ENCODE results near the gene POU2AF3. TPM values are rescaled to one million over a fixed set of nuclear protein-coding genes. Genes with fewer than 3 reads are reported as not detected.
"Not testable (repeated sequence)": the region's sequence is repeated elsewhere in the genome, so short reads cannot be mapped to it uniquely, and the experiment has no call there.

POU2AF3 gene, protein sequence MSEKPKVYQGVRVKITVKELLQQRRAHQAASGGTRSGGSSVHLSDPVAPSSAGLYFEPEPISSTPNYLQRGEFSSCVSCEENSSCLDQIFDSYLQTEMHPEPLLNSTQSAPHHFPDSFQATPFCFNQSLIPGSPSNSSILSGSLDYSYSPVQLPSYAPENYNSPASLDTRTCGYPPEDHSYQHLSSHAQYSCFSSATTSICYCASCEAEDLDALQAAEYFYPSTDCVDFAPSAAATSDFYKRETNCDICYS
- not detected for total RNA-seq

DNA sequence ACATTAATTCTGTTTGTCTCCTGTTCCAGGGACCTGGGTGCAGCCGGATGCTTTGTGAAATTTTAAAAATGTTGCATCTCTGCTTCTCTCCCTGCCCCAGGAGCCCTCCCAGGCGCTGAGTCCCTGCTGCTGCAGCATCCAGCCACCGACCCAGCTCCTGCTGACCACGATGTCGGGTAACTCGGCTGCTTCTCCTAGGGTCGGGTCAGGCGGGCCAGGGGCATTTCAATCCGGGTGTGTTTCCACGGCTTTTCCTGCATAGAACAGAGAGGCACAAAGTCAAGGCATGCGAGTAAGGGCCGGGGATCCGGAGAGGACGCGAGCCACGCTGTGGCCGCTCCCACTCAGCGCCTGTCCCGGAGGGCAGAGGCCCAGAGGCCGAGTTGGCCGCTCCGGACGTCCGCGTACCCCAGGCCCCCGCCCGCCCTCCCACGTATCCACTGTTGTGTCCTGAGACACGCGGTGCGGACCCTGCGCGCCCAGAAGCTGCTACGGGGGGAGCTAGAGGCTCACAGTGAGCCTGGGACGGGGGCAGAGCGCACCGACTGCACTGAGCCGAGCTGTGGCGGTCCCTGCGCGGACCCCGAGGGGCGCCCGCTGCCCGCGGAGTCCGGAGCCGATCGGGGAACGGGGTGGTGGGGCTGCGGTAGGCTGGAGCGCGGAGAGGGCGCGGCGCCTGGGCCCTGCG lies at the start of gene POU2AF3:
POU2AF3 (plus strand) TSS at position 134 of the 688 bp plus-strand sequence; CDS start at position 170, 36 bp downstream.
- DNase-seq = no peak
- Mint-ChIP-seq H3K4me3 (no peak within 1 kb of the TSS), H3K4me1 (no peaks in the 10 kb centered on the region), H3K27me3 (peaks cover 48% of the 10 kb centered on the region), H3K36me3 (no peaks in the 10 kb centered on the region), H3K27ac (no peak within 1 kb of the TSS), H3K9me3 (no peaks in the 10 kb centered on the region)

DNA sequence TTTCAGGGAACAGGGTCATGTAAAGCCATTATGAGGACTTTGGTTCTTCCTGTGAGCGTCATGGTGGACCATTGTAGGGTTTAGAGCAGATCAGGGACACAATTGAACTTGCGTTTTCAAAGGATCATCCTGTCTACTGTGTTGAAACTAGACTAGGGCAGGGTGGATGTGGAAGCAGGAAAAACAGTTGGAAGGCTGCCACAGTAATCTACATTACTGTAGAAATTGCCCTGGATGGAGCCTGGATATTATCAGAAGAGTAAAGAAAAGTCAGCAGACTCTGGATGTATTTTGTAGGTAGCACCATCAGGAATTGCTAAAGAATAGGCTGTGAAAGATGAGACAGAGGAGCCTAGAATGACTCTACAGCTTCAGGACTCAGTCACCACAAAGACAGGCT lies 47.4 kb upstream of the POU2AF3 start:
- Mint-ChIP-seq H3K4me1 (no peaks in the 10 kb centered on the region), H3K9me3 (no peaks in the 10 kb centered on the region), H3K4me3 (no peak overlapping the region), H3K27me3 (peaks cover 5% of the 10 kb centered on the region), H3K36me3 (no peaks in the 10 kb centered on the region), H3K27ac (no peak overlapping the region)
- no peak for DNase-seq

DNA sequence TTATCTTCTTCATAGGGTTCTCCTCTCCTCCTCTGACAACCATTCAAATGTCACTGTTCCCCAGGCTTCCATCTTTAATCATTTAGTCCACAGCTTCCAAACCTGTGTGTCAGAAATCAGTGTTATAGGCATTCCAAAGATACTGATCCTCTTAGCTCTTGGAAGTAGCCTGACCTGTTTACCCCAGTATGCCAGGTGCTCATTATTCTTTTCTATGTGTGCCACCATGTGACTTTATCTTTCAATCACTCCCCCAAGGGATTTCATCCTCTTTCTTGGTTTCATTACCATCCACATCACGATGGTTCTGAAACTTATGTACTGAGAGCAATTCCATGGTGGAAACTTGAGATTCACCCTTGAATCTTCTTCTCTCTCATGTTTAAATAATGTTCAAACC lies 45.2 kb upstream of the POU2AF3 start:
- Mint-ChIP-seq H3K4me3 (no peak overlapping the region), H3K36me3 (no peaks in the 10 kb centered on the region), H3K4me1 (no peaks in the 10 kb centered on the region), H3K9me3 (no peaks in the 10 kb centered on the region), H3K27me3 (no peaks in the 10 kb centered on the region), H3K27ac (no peak overlapping the region)
- no peak for DNase-seq

DNA sequence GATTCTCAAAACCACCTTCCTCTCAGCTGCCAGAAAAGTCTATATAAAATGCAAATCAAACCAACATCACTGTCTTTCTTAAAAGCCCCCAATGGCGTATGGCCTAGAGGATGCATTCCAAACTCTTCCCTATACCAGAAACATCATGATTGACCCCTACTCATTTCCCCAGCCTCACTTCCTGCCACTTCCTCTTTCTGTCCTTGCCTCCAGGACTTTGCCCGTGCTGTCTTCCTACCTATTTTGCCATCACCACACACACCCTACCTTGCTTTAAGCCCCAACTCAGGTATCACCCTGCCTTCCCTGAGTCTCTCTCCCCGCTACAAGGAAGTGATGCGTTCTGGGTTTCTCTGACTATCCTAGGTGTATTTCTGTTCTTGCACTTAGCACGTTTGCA lies 44.7 kb upstream of the POU2AF3 start:
- Mint-ChIP-seq H3K4me1 (no peaks in the 10 kb centered on the region), H3K4me3 (no peak overlapping the region), H3K27me3 (no peaks in the 10 kb centered on the region), H3K27ac (no peak overlapping the region), H3K9me3 (no peaks in the 10 kb centered on the region), H3K36me3 (no peaks in the 10 kb centered on the region)
- no peak for DNase-seq

DNA sequence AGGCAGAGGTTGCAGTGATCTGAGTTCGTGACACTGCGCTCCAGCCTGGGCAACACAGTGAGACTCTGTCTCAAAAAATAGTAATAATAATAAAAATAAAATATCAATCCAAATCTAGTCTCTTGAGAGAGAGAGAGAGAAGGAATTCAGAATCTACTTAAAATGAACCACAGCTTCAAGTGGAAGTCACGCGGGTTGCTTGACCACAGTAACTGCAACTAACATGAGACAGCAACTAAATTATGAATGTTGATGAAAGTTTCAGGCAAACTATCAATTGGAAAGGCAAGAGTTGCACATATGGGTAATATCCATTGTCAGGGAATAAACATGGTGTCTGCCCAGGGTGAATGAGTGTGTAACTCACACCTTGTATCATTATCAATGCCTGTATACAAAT lies 40.3 kb upstream of the POU2AF3 start:
- peaks cover 9% of the 10 kb centered on the region for H3K27me3 Mint-ChIP-seq
- no peaks in the 10 kb centered on the region for H3K4me1 Mint-ChIP-seq
- no peaks in the 10 kb centered on the region for H3K36me3 Mint-ChIP-seq
- H3K4me3 Mint-ChIP-seq = no peak overlapping the region
- no peaks in the 10 kb centered on the region for H3K9me3 Mint-ChIP-seq
- no peak for DNase-seq
- no peak overlapping the region for H3K27ac Mint-ChIP-seq

DNA sequence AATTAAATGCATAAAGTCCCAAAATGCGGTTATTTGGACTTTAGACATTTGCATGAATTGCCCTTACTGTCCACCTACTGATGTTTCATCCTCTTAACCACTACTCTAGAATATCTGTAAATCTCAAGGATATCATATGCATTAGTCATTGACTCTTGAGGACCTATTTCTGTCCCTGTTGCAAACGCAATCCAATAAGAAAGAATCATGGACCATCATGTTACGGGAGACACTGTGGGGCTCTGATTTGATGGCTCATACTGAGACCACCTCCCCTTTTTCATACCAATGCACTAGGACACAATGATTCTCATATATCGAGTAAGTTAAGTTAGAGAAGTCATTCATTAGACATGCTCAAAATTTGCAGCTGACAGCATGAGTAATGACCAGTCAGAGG lies 38.5 kb upstream of the POU2AF3 start:
- H3K4me3 Mint-ChIP-seq = no peak overlapping the region
- H3K27ac Mint-ChIP-seq = no peak overlapping the region
- peaks cover 9% of the 10 kb centered on the region for H3K27me3 Mint-ChIP-seq
- H3K36me3 Mint-ChIP-seq = no peaks in the 10 kb centered on the region
- no peaks in the 10 kb centered on the region for H3K9me3 Mint-ChIP-seq
- H3K4me1 Mint-ChIP-seq = no peaks in the 10 kb centered on the region
- DNase-seq = no peak

DNA sequence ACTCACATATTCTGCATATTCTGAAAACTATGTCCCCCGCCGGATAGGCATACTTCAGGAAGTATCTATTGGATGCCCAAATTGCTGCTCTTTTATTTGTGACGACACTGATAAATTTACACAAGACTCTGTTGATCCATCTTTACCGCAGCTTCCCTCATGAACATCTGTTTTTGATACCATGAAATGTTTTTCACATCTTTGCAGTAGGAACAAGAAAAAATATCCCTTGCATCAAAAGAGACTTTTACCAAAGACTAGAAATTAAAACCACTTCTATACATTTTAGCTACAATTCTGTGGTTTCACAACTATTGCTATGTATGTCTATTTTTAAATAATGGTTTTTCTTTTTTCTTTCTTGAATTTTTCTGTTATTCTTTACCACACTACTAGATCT lies 37.5 kb upstream of the POU2AF3 start:
- Mint-ChIP-seq H3K36me3 (no peaks in the 10 kb centered on the region), H3K4me3 (no peak overlapping the region), H3K27ac (no peak overlapping the region), H3K4me1 (no peaks in the 10 kb centered on the region), H3K9me3 (no peaks in the 10 kb centered on the region), H3K27me3 (peaks cover 9% of the 10 kb centered on the region)
- DNase-seq = no peak

DNA sequence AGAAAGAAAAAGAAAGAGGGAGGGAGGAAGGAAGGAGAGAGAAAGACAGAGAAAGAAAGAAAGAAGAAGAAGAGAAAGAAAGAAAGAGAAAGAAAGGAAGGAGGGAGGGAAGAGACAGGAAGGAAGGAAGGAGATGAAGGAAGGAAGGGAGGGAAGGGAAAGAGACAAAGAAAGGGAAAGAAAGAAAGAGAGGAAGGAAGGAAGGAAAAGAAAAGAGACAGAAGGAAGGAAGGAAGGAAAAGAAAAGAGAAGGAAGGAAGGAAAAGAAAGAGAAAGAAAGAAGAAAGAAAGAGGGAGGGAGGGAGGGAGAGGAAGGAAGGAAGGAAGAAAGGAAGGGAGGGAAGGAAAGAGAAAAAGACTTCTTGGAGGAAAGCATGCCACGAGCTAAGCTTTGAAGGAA lies 33.7 kb upstream of the POU2AF3 start:
- no peak for DNase-seq
- H3K27ac Mint-ChIP-seq = no peak overlapping the region
- no peak overlapping the region for H3K4me3 Mint-ChIP-seq
- H3K9me3 Mint-ChIP-seq = no peaks in the 10 kb centered on the region
- H3K27me3 Mint-ChIP-seq = peaks cover 9% of the 10 kb centered on the region
- no peaks in the 10 kb centered on the region for H3K4me1 Mint-ChIP-seq
- no peaks in the 10 kb centered on the region for H3K36me3 Mint-ChIP-seq

DNA sequence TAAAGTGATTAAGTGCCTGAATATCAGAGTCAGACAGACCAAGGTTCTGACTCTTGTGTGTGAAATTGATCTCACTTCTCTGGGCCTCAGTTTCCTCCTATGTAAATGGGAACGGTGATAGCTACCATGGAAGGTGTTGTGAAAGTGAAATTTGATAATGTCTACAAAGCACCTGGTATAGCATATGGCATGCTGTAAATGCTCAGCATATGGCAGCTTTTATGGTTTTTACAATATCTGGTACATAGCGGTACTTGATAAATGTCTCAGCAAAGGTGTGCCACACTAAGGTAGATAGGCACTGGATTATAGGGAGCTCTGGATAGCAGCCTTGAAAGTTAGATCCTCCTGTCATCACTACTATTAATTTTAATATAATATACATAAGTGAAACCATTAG lies 32.9 kb upstream of the POU2AF3 start:
- no peaks in the 10 kb centered on the region for H3K9me3 Mint-ChIP-seq
- H3K4me3 Mint-ChIP-seq = no peak overlapping the region
- no peak for DNase-seq
- H3K27me3 Mint-ChIP-seq = peaks cover 9% of the 10 kb centered on the region
- H3K4me1 Mint-ChIP-seq = no peaks in the 10 kb centered on the region
- H3K36me3 Mint-ChIP-seq = no peaks in the 10 kb centered on the region
- no peak overlapping the region for H3K27ac Mint-ChIP-seq

DNA sequence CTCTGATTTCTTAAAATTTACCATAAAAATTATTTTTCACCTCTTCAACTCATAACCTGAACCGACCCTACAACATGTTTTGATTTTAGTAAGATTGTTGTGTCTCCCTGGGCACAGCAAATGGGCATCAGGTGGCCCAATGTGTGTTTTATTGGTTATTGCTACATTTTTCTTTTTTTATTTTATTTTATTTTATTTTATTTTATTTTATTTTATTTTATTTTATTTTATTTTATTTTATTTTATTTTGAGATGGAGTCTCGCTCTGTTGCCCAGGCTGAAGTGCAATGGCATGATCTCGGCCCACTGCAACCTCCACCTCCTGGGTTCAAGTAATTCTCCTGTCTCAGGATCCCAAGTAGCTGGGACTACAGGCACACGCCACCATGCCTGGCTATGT lies 30.0 kb upstream of the POU2AF3 start:
- H3K36me3 Mint-ChIP-seq, H3K27me3 Mint-ChIP-seq, H3K9me3 Mint-ChIP-seq, H3K4me3 Mint-ChIP-seq, H3K27ac Mint-ChIP-seq, H3K4me1 Mint-ChIP-seq, DNase-seq: not testable (repeated sequence)

DNA sequence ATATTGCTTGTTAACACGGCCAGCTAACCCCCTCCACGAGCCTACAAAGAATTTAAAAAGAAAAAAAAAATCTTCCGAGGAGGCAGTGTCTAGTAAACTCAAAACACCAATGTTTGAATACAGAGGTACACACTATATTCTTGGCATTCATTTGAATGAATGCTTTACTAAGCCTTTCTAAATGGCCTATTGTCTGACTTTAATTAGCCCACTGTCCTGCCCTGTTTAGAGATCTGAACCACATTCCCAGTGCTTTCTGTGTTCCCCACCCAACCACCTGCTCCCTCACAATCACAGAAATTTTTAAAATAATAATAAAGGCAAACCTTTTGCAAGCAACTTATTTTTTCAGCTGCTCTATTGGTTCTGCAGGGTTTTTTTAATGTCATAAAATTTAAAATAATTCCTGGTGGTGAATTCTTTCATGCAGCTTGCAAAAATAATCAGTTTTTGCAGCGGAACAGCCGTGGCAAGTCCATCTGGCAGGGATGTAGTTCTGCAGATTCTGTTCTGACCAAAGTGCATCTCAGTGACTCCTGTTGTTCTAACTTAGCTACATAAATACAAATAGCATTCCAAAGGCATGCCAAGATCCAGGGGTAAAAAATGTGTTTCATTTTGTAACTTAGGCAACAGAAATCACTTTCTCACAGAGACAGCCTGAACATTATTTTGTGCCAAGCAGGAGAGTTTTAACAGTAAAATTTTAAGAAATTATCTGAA lies 29.0 kb upstream of the POU2AF3 start:
- Mint-ChIP-seq H3K9me3 (no peaks in the 10 kb centered on the region), H3K4me3 (no peak overlapping the region), H3K27ac (no peak overlapping the region), H3K4me1 (peaks cover 5% of the 10 kb centered on the region), H3K36me3 (no peaks in the 10 kb centered on the region), H3K27me3 (no peaks in the 10 kb centered on the region)
- DNase-seq = no peak

DNA sequence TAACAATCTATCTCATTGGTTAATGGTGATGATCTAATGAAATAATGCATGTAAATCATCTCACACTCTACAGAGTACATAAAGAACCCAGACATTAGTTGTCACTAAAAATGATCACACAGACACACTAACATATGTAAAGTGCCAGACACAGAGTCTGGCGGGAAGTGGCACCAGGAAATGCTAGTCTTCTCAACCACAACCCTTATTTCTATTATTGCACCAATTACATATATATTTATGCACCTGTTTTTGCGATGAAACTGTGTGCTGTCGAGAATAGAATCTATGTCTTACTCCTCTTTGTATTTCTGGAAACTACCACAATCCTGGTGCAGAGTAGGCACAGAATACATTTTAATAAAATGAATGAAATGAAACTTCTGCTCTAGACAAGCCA lies 25.9 kb upstream of the POU2AF3 start:
- no peak for DNase-seq
- no peak overlapping the region for H3K27ac Mint-ChIP-seq
- peaks cover 5% of the 10 kb centered on the region for H3K4me1 Mint-ChIP-seq
- H3K4me3 Mint-ChIP-seq = no peak overlapping the region
- no peaks in the 10 kb centered on the region for H3K36me3 Mint-ChIP-seq
- H3K27me3 Mint-ChIP-seq = no peaks in the 10 kb centered on the region
- H3K9me3 Mint-ChIP-seq = no peaks in the 10 kb centered on the region

DNA sequence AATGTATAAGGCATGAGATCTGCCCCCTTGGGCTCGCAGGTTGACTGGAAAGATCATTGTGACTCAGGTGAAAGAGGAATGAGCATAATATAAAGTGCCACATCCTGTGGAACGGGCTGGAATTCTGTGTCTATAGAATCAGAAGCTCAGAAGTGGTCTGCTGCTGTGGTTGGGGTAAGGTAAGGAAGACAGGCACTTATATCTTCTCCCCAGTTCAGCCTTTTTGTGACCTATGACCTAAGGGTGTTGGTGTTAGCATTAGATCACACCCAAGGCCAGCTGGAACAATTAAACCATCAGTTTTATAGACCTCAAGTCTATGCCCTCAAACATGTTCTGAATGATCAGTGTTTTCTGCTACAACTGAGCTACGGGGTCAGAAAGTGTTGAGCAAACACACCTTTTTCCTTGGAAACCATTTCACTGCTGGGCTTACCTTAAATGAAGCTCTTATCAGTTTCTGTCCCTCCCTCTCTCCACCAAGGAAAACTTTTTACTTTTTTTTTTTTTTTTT lies 15.7 kb upstream of the POU2AF3 start:
- H3K27ac Mint-ChIP-seq = no peak overlapping the region

DNA sequence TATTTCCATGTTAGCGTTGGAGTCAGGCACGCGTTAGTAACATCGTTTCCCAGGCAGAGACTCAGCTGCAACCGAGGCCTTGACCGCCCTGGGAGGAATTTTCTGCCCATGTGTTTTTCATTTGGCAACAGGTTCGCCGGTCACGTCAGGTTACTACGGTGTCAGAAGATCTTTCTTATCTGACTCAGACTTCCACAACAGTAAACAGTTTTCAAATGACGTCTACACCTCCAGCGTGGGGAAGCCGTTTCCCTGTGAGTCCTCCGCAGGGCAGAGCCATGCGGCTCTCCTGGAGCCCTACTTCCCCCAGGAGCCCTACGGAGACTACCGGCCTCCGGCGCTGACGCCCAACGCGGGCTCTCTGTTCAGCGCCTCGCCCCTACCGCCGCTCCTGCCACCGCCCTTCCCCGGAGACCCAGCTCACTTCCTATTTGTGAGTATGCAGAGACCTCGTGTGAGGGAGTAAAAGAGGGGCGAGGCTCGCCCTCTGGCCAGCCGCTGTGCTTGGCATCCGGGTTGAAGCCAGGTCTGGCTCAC lies 14.3 kb upstream of the POU2AF3 start:
- no peak overlapping the region for H3K4me3 Mint-ChIP-seq
- no peaks in the 10 kb centered on the region for H3K27me3 Mint-ChIP-seq
- no peaks in the 10 kb centered on the region for H3K4me1 Mint-ChIP-seq
- H3K36me3 Mint-ChIP-seq = no peaks in the 10 kb centered on the region
- H3K27ac Mint-ChIP-seq = no peak overlapping the region
- no peak for DNase-seq
- no peaks in the 10 kb centered on the region for H3K9me3 Mint-ChIP-seq

More for the DNA sequence above, 15.7 kb upstream of the POU2AF3 start:
- no peak for DNase-seq
- no peaks in the 10 kb centered on the region for H3K9me3 Mint-ChIP-seq
- no peaks in the 10 kb centered on the region for H3K4me1 Mint-ChIP-seq
- H3K27me3 Mint-ChIP-seq = no peaks in the 10 kb centered on the region
- no peaks in the 10 kb centered on the region for H3K36me3 Mint-ChIP-seq
- H3K4me3 Mint-ChIP-seq = no peak overlapping the region

All from activated naive CD8-positive, alpha-beta T cell treated with anti-CD3 and anti-CD28 coated beads for 36 hours (primary cell).